Measurements from ENCODE around the gene THBS2.

The THBS2 gene

GRCh38 chr6:169244684-169245383, 8.8 kb downstream of the THBS2 start:
- ATAC-seq: no peak
- TF ChIP-seq TCF4 (CRISPR knock-in tag; IDR thresholded peaks at IDR 0.05; ENCODE audit: borderline replicate concordance) (no peak), ZNF565 (CRISPR knock-in tag; conservative IDR thresholded peaks at IDR 0.05; ENCODE audit: low read depth) (no peak), ARNTL (CRISPR knock-in tag; IDR thresholded peaks at IDR 0.05; ENCODE audit: borderline replicate concordance, low read depth) (no peak), GLIS3 (CRISPR knock-in tag; IDR thresholded peaks at IDR 0.05) (no peak), ZFP30 (CRISPR knock-in tag; IDR thresholded peaks at IDR 0.05) (no peak), ISL1 (CRISPR knock-in tag; IDR thresholded peaks at IDR 0.05) (no peak), BACH2 (CRISPR knock-in tag; IDR thresholded peaks at IDR 0.05; ENCODE audit: borderline replicate concordance) (no peak), RARB (CRISPR knock-in tag; IDR thresholded peaks at IDR 0.05) (no peak), TOX (CRISPR knock-in tag; IDR thresholded peaks at IDR 0.05; ENCODE audit: borderline replicate concordance) (no peak), ZNF70 (CRISPR knock-in tag; IDR thresholded peaks at IDR 0.05) (no peak), CSRNP3 (CRISPR knock-in tag; IDR thresholded peaks at IDR 0.05) (no peak)
- TF ChIP-seq, protein P1, sequence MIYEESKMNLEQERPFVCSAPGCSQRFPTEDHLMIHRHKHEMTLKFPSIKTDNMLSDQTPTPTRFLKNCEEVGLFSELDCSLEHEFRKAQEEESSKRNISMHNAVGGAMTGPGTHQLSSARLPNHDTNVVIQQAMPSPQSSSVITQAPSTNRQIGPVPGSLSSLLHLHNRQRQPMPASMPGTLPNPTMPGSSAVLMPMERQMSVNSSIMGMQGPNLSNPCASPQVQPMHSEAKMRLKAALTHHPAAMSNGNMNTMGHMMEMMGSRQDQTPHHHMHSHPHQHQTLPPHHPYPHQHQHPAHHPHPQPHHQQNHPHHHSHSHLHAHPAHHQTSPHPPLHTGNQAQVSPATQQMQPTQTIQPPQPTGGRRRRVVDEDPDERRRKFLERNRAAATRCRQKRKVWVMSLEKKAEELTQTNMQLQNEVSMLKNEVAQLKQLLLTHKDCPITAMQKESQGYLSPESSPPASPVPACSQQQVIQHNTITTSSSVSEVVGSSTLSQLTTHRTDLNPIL (CRISPR knock-in tag; IDR thresholded peaks at IDR 0.05; ENCODE audit: low read depth): no peak

DNA sequence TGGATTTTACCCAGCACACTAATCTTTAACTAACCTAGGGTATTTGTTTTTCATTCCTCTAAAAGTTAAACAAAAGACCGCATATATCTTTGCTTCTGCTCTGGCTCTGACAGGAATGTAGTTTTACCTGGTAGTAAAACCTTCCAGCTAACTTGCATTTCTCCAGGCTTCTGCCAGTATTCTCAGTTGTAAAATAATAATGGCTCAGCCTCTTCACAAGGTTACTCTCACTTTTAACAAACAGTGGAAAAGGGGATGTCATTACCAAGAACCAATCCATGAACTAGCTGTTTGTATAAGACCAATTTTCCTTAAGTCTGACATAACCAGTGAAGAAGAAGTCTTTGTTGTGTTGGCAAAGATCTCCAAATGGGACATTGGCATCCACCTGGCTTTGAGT, 10.0 kb downstream of the THBS2 start:
- TF ChIP-seq, protein P2, sequence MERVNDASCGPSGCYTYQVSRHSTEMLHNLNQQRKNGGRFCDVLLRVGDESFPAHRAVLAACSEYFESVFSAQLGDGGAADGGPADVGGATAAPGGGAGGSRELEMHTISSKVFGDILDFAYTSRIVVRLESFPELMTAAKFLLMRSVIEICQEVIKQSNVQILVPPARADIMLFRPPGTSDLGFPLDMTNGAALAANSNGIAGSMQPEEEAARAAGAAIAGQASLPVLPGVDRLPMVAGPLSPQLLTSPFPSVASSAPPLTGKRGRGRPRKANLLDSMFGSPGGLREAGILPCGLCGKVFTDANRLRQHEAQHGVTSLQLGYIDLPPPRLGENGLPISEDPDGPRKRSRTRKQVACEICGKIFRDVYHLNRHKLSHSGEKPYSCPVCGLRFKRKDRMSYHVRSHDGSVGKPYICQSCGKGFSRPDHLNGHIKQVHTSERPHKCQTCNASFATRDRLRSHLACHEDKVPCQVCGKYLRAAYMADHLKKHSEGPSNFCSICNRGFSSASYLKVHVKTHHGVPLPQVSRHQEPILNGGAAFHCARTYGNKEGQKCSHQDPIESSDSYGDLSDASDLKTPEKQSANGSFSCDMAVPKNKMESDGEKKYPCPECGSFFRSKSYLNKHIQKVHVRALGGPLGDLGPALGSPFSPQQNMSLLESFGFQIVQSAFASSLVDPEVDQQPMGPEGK (CRISPR knock-in tag; IDR thresholded peaks at IDR 0.05; ENCODE audit: borderline replicate concordance): no peak
- no peak for TF ChIP-seq ZNF70 (CRISPR knock-in tag; IDR thresholded peaks at IDR 0.05)
- no peak for TF ChIP-seq ISL1 (CRISPR knock-in tag; IDR thresholded peaks at IDR 0.05)
- TF ChIP-seq CSRNP3 (CRISPR knock-in tag; IDR thresholded peaks at IDR 0.05): no peak
- ATAC-seq: no peak

GRCh38 chr6:169243186-169243585, 10.5 kb downstream of the THBS2 start:
- no peak for ATAC-seq
- TF ChIP-seq ZNF70 (CRISPR knock-in tag; IDR thresholded peaks at IDR 0.05) (no peak), PPARA (CRISPR knock-in tag; IDR thresholded peaks at IDR 0.05; ENCODE audit: borderline replicate concordance) (no peak), TSHZ2 (CRISPR knock-in tag; IDR thresholded peaks at IDR 0.05) (no peak), CSRNP3 (CRISPR knock-in tag; IDR thresholded peaks at IDR 0.05) (no peak), ZNF8 (CRISPR knock-in tag; IDR thresholded peaks at IDR 0.05) (no peak), ESRRG (CRISPR knock-in tag; IDR thresholded peaks at IDR 0.05) (no peak), GLIS3 (CRISPR knock-in tag; IDR thresholded peaks at IDR 0.05) (no peak), SNAI2 (CRISPR knock-in tag; IDR thresholded peaks at IDR 0.05) (no peak)
- TF ChIP-seq, protein P2 (CRISPR knock-in tag; IDR thresholded peaks at IDR 0.05; ENCODE audit: borderline replicate concordance): no peak
- TF ChIP-seq, protein P1 (CRISPR knock-in tag; IDR thresholded peaks at IDR 0.05; ENCODE audit: low read depth): no peak
